HG02885 (cell line): ENCODE results near the gene CAPN12.

ENCODE experiments used
- ATAC-seq: cut with Tn5 transposase; IDR thresholded peaks from one replicate; pipeline ENCODE4 v1.9.1; 2021; ENCODE audit warnings: mild to moderate bottlenecking; ENCODE audit not compliant: unreplicated experiment, poor library complexity

Gene CAPN12

DNA sequence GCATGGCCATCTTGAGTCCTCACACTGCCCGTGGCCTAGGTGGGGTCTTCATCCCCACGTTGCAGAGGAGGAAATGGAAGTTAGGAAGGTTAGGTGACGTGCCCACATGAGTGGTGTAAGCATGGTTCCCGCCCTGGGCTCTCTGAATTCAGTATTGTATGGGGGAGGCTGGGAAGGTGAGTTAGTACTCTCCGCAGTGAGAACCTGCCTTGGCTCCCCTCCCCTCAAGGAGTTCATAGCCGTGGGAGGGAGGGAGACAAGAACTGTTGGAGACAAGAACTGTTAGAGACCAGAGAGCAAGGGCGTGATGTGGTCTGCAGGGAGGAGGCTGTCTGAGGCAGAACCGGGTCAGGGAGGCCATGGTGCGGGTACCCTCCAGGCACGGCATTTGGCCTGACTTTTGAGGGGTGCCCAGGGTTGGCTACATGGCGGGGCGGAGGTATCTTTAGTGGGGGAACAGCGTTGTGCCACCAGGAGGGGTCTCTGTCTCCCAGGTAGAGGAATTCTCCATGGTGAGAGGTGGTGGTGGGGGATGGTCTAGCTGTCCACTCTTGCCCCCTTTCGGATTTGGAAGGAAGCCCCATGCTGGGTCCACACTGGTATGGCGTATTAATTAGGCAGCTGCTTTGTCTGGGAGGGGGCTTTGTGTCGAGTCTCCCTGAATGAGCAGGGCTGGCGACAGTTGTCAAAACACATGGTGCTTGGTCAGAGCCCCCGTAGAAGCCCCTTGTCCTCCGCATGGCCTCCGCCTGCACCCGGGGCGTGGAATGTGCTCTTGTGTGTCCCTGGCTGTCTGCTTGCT, 45.8 kb downstream of the CAPN12 start:
- ATAC-seq: no peak

DNA sequence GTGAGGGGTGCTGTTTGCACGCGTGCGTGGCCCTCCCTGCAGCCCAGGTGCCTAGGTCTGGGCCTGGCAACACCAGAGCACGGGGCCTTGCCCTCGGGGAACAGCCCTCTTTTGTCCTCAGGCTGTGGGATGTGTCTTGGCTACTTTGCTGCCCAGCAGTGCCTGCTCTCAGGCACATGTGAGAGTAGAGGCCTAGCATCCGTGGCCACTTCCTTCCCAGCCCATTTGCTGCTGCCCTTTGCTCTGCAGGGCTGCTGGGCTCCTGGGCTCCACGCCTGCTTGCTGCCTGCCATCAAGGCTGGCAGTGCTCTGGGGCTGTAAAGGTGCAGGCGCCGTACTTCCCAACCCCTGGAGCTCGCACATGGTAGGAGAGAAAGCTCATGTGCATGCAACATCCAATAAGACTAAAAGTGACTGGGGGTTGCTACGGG, 46.6 kb downstream of the CAPN12 start:
- no peak for ATAC-seq

GRCh38 chr19:38697197-38697596, 47.1 kb downstream of the CAPN12 start:
- no peak for ATAC-seq

- ATAC-seq: no peak
Measured at GRCh38 chr19:38696729-38697055, 47.6 kb downstream of the CAPN12 start.

DNA sequence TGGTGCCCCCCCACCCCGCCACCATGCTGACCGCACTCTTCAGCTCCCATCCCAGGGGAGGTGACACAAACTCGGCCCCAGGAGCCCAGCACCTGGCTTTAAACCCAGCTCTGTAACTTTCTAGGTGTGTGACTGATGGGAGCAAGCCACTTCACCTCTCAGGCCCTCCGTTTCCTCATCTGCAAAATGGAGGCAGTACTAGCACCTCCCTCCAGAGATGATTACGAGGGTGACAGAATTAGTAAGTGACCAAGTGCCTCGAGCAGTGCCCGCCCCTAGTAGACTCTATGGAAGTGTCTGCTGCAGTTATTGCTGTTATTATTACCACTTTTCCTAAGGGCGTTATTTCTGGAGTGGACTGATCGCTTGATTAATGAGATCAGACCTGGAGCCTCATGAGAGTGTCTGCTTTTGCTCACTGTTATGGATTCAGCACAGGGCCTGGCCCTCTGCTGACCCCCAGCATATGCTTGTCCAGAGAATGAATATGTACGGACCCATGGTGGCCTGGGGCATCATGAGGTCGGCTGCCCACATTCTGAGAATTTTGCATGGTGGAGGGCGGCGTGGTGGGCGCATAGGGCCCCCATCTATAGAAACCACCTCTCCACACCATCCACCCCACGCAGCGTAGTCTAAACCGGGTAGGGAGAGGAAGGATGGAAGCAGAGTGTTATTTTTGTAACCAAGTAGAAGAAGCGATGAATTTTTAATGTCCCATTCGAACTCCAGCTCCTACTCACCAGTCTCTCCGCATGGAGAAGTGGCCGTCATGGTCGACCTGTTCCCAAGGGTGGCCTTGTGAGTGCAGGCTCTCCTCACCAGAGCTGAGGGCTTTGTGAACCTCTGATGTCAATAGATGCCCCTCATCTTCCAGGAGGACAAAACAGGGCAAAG, 48.2 kb downstream of the CAPN12 start:
- ATAC-seq: no peak

DNA sequence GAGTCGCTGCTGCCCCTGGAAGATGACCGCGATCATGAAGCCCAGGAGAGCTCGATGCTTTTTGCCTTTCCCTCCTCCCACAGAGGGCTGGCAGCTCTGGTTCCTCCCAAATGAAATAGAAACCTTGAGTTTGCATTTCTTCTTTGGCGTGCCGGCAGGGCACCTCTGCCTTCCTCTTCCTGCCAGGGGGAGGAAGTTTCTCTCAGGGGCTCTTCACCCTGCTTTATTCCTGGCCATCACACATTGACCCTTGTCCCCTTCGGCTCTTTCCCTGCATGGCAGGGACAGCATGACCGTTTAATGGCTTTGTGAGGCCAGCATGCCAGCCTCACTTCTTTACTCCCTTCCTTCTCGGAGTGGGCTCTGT, 49.0 kb downstream of the CAPN12 start:
- ATAC-seq: no peak

DNA sequence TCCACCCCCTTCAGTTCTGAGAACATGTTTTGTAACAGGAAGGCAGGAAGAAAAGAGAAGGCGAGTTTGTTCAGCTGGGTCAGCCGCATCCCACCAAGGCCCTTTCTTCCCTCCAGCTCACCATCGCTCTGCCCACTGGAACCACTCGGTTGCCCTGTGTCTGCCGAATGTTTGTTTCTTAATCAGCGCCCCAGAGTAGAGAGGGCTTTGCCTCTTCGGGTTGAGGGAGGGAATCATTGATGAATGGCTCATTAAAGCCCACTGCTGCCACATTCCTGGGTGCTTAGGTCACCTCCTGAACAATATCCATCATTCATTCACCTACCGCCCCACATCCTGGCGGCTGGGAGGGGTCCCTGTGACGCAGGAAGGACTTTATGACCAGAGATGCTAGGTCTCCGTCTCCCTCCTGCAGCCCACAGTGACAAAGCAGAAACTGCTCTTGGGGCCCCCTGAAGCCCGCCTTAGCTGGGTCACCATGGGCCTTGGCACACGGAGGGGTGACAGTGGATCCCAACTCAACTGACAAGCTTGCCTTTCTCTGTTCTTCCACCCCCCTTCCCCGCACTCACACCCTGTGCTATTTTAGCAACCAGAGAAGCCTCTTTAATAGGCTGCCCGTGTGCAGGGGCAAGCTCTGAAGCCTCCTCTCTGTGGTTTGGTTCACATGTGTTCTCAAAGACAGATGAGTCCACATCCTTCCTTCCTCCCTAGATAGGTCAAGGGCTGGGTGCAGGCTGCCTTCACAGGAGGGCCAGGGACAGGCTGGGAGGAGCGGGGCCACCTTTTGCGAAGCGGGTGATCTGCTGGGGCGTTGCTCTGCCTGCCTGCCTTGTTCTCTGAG, 50.7 kb downstream of the CAPN12 start:
- ATAC-seq: no peak

DNA sequence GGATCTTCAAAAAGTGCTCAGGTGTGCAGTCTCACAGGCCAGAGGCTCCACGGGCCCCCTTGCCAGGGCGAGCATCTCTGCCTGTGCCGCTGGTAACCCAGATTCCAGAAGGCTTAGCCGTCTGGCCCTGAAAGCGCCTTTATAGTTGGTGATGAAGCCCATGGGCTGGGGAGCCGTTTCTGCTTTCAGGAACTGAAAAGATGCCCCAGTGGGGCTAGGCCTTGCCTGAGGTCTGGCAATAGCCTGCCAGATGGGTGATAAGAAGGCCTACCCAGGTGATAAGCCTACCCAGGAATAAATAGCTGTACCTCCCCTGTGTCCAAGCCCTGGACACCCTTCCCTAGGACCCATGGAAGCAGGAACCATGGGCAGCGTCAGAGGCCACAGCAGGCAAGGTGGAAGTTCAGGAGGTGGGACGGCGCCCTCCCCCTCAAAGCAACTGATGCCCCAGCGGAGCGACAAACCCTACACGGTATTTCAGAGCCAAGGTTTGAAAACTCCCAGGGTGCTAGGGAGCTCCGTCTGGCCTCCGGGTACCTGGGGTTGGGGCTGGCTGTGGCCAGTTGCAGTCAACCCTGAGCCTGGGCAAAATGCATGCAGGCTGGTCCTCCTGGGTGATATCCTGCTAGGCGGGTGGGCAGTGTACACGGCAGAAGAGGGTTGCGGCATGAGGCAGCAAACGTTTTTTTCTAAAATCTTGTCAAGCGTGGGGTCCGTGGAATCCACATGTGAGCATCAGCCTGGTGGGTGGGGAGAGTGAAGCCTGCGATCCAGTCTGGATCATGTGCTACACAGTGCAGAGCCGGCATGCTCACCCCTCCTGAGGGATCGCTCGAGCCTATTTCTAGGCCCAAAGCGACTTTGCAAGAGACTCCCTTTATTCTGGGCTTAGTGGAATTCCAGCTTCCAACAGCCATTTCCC, 51.6 kb downstream of the CAPN12 start:
- ATAC-seq: no peak

- no peak for ATAC-seq
Measured at GRCh38 chr19:38691938-38692457, 52.3 kb downstream of the CAPN12 start.

DNA sequence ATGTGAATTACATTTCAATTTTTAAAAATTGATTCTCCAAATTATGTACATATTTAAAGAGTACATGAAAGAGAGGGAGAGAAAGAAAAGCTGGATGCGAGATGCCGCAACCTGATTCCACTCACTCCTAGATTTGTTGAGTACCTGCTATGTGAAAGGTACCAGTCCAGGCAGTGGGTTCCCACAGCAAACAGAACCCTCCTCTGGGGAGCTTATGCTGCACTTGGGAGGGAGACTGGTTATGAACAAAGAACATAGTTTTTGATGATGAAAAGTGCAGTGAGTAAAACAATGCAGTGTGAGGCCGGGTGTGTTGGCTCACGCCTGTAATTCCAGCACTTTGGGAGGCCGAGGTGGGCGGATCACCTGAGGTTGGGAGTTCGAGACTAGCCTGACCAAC, 53.4 kb downstream of the CAPN12 start:
- no peak for ATAC-seq

DNA sequence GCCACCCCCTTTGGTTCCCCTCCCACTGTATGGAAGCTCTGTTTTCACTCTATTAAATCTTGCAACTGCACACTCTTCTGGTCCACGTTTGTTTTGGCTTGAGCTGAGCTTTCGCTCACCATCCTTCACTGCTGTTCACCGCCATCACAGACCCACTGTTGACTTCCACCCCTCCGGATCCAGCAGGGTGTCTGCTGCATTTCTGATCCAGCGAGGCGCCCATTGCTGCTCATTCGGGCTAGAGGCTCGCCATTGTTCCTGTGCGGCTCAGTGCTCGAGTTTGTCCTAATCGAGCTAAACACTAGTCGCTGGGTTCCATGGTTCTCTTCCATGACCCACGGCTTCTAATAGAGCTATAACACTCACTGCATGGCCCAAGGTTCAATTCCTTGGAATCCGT, 54.1 kb downstream of the CAPN12 start:
- ATAC-seq: no peak

GRCh38 chr19:38687837-38688378, 56.4 kb downstream of the CAPN12 start:
- ATAC-seq: no peak

DNA sequence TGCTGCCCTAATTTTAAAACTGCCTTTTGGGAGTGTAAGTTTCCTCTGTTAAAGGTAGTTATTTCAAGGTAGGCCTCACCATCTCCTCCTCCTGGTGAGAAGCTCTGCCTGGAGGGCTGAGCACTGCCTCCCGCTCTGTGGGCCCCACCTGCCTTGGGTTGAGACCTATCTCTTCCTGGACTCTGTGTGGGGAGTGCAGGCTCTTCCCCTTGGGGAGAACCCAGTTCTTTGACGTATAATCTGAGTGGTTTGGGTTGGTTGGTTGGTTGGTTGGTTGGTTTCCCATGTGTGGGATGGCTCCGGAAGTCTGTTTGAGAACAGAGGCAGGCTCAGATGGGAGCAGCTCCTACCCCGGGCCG, 57.8 kb downstream of the CAPN12 start:
- no peak for ATAC-seq

GRCh38 chr19:38685666-38686529, 58.4 kb downstream of the CAPN12 start:
- ATAC-seq: no peak

- ATAC-seq: no peak
Measured at GRCh38 chr19:38684862-38685665, 59.2 kb downstream of the CAPN12 start.

- no peak for ATAC-seq
Measured at GRCh38 chr19:38684078-38684861, 60.0 kb downstream of the CAPN12 start.
